HepG2 (cell line): Measurements from ENCODE around the gene KRT17. TPM values are rescaled to one million over a fixed set of nuclear protein-coding genes. Genes with fewer than 3 reads are reported as not detected.
A peak's percentile ranks its signal among the peaks of the same experiment; 100 is the strongest.

Source experiments
- BCL6 ChIP-seq: IDR thresholded peaks from 2 replicates; pipeline ENCODE4 v1.6.1; 2016; ENCODE audit warnings: missing genetic modification reagents, missing compliant biosample characterization
- FOXK1 ChIP-seq: sonication (generic); formaldehyde crosslinking; IDR thresholded peaks from 2 replicates; pipeline ENCODE4 v1.4.0; 2020; ENCODE audit warnings: low read depth, missing genetic modification reagents, borderline replicate concordance
- KDM6A ChIP-seq: IDR thresholded peaks from 2 replicates; pipeline ENCODE4 v1.6.1; 2016; ENCODE audit warnings: low read depth
- MXD4 ChIP-seq: IDR thresholded peaks from 2 replicates; pipeline ENCODE4 v1.6.1; 2016; ENCODE audit warnings: mild to moderate bottlenecking, missing biosample characterization, missing genetic modification reagents
- NFE2L1 ChIP-seq: sonication (generic); formaldehyde crosslinking; IDR thresholded peaks from 2 replicates; pipeline ENCODE4 v1.4.0; 2020; ENCODE audit warnings: missing genetic modification reagents, mild to moderate bottlenecking, borderline replicate concordance
- NPAS2 ChIP-seq: sonication (generic); formaldehyde crosslinking; IDR thresholded peaks from 2 replicates; pipeline ENCODE4 v1.8.0; 2022; ENCODE audit warnings: mild to moderate bottlenecking, missing genetic modification reagents, borderline replicate concordance
- PHF21A ChIP-seq: sonication (generic); formaldehyde crosslinking; IDR thresholded peaks from 2 replicates; pipeline ENCODE4 v1.5.0; 2020; ENCODE audit warnings: mild to moderate bottlenecking, missing genetic modification reagents
- RXRA ChIP-seq: sonication (generic); formaldehyde crosslinking; IDR thresholded peaks from 2 replicates; pipeline ENCODE4 v1.5.1; 2020; ENCODE audit warnings: missing genetic modification reagents
- TSC22D2 ChIP-seq: sonication (generic); formaldehyde crosslinking; IDR thresholded peaks from 2 replicates; pipeline ENCODE4 v1.5.1; 2020; ENCODE audit warnings: missing genetic modification reagents, mild to moderate bottlenecking, borderline replicate concordance
- YY1 ChIP-seq: IDR thresholded peaks from 2 replicates; pipeline ENCODE4 v1.6.1; 2011; ENCODE audit warnings: low read length, low read depth, moderate library complexity, mild to moderate bottlenecking; ENCODE audit not compliant: insufficient read depth, insufficient replicate concordance
- ZC3H13 ChIP-seq: sonication (generic); formaldehyde crosslinking; IDR thresholded peaks from 2 replicates; pipeline ENCODE4 v1.8.1; 2023; ENCODE audit warnings: mild to moderate bottlenecking, missing genetic modification reagents, moderate library complexity
- ZNF841 ChIP-seq: sonication (generic); formaldehyde crosslinking; IDR thresholded peaks from 2 replicates; pipeline ENCODE4 v1.8.1; 2023; ENCODE audit warnings: missing genetic modification reagents, borderline replicate concordance
- polyA plus RNA-seq, 8 experiments: library from polyadenylated mRNA; depleted of rRNA in 3 of 8; stranded (reverse) in 7 of 8; unstranded in 1 of 8; fragments of >200 nt; fragmentation: Illumina TruSeq in 4 of 8; extraction: Trizol in 4 of 8; gene quantifications; 2 replicates each; pipeline versions ENCODE4 v1.2.1 to v1.2.3, GENCODE V29; 2011 to 2016; ENCODE audit warnings: low read depth in 4 of 8, missing spikeins in 1 of 8, mixed read lengths in 1 of 8; ENCODE audit not compliant: insufficient read depth in 1 of 8
- total RNA-seq, 5 experiments: library from RNA; depleted of rRNA; stranded (reverse); fragments of >200 nt; fragmentation: Illumina TruSeq; extraction: Trizol; gene quantifications; 2 replicates each; pipeline ENCODE4 v1.2.3, GENCODE V29; 2016; ENCODE audit warnings: low read depth in 1 of 5
- TF ChIP-seq, protein P1 (sequence below): sonication (generic); formaldehyde crosslinking; IDR thresholded peaks from 2 replicates; pipeline ENCODE4 v1.4.0; 2020; ENCODE audit warnings: missing genetic modification reagents
- TF ChIP-seq, protein P2 (sequence below): sonication (generic); formaldehyde crosslinking; IDR thresholded peaks from 2 replicates; pipeline ENCODE4 v1.4.0; 2020; ENCODE audit warnings: missing genetic modification reagents
- TF ChIP-seq, protein P3 (sequence below): sonication (generic); formaldehyde crosslinking; IDR thresholded peaks from 2 replicates; pipeline ENCODE4 v1.8.0; 2023; ENCODE audit warnings: mild to moderate bottlenecking, missing genetic modification reagents
- TF ChIP-seq, protein P4 (sequence below): sonication (generic); formaldehyde crosslinking; IDR thresholded peaks from 2 replicates; pipeline ENCODE4 v1.8.1; 2023; ENCODE audit warnings: mild to moderate bottlenecking, moderate library complexity, missing genetic modification reagents
- TF ChIP-seq, protein P5 (sequence below): sonication (generic); formaldehyde crosslinking; IDR thresholded peaks from 2 replicates; pipeline ENCODE4 v1.9.0; 2022; ENCODE audit warnings: missing genetic modification reagents, mild to moderate bottlenecking, borderline replicate concordance
- TF ChIP-seq, protein P6 (sequence below): IDR thresholded peaks from 2 replicates; pipeline ENCODE4 v1.6.1; 2016; ENCODE audit warnings: mild to moderate bottlenecking
- TF ChIP-seq, protein P7 (sequence below): IDR thresholded peaks from 2 replicates; pipeline ENCODE4 v1.6.1; 2016; ENCODE audit warnings: control low read depth

The KRT17 gene
- total and polyA plus RNA-seq, 2 of the 13 experiments (the other 11 are each of a cell fraction or from before 2014, with no cell fraction given), result 0.38 to 0.82 TPM

DNA sequence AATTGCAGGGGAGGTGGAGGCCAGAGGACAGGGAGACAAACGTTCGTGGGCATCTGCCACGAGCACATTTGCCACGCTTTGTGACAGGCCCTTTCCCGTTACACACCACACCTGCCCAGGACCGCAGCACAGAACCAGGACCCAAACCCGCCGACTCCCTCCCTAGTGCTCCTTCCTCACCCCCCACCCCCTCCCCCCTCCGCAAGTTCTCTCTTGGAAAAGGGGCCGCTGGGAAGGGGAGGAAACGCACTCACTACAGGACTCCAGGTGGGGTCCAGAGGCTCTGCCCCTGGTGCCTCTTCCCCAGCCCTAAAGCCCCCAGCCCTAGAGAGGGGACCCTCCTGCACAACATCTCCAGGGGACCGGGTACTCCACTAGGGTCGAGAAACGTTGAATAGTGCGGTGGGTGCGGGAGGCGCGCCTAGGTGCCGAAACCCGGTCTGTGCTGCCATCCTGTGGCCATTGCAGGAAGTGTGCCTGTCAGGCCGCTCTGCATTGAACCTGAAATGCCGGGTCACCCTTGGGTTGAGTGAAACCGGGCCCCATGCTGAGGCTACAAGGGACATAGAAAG lies 42.4 kb upstream of the KRT17 start (continued):
- TF ChIP-seq PHF21A (CRISPR knock-in tag), result peak; percentile 41; the same call in 1 of the 2 replicates
- no peak for TF ChIP-seq BCL6 (CRISPR knock-in tag)
- peak; percentile 59; the same call in 1 of the 2 replicates for TF ChIP-seq TSC22D2
- TF ChIP-seq MXD4, result 0 out of 2 replicates have a peak, but pooled peaks have one; percentile 44
- TF ChIP-seq ZNF841 (CRISPR knock-in tag), result no peak
- TF ChIP-seq, protein P1, sequence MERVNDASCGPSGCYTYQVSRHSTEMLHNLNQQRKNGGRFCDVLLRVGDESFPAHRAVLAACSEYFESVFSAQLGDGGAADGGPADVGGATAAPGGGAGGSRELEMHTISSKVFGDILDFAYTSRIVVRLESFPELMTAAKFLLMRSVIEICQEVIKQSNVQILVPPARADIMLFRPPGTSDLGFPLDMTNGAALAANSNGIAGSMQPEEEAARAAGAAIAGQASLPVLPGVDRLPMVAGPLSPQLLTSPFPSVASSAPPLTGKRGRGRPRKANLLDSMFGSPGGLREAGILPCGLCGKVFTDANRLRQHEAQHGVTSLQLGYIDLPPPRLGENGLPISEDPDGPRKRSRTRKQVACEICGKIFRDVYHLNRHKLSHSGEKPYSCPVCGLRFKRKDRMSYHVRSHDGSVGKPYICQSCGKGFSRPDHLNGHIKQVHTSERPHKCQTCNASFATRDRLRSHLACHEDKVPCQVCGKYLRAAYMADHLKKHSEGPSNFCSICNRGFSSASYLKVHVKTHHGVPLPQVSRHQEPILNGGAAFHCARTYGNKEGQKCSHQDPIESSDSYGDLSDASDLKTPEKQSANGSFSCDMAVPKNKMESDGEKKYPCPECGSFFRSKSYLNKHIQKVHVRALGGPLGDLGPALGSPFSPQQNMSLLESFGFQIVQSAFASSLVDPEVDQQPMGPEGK (CRISPR knock-in tag), result peak; percentile 77
- TF ChIP-seq, protein P2, sequence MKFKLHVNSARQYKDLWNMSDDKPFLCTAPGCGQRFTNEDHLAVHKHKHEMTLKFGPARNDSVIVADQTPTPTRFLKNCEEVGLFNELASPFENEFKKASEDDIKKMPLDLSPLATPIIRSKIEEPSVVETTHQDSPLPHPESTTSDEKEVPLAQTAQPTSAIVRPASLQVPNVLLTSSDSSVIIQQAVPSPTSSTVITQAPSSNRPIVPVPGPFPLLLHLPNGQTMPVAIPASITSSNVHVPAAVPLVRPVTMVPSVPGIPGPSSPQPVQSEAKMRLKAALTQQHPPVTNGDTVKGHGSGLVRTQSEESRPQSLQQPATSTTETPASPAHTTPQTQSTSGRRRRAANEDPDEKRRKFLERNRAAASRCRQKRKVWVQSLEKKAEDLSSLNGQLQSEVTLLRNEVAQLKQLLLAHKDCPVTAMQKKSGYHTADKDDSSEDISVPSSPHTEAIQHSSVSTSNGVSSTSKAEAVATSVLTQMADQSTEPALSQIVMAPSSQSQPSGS (CRISPR knock-in tag), result peak; percentile 65; the same call in 1 of the 2 replicates
- TF ChIP-seq, protein P3, sequence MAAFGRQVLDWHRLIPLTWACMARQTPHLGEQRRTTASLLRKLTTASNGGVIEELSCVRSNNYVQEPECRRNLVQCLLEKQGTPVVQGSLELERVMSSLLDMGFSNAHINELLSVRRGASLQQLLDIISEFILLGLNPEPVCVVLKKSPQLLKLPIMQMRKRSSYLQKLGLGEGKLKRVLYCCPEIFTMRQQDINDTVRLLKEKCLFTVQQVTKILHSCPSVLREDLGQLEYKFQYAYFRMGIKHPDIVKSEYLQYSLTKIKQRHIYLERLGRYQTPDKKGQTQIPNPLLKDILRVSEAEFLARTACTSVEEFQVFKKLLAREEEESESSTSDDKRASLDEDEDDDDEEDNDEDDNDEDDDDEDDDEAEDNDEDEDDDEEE, result 0 out of 2 replicates have a peak, but pooled peaks have one; percentile 42
- TF ChIP-seq, protein P4, sequence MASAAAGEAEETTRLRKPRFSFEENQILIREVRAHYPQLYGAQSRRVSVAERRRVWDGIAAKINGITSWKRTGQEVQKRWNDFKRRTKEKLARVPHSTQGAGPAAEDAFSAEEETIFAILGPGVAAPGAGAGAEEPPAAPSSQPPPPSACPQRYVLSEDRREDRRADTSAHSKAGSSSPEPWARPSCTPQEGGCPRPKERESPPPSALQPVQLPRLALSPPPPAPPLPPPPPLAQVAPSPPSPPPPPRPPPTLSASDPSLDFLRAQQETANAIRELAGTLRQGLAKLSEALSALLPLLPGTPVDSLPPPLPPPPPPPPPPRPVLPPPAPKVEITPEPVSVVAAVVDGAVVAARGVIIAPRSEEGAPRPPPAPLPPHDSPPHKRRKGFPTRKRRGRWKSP (CRISPR knock-in tag), result no peak
- TF ChIP-seq, protein P5, sequence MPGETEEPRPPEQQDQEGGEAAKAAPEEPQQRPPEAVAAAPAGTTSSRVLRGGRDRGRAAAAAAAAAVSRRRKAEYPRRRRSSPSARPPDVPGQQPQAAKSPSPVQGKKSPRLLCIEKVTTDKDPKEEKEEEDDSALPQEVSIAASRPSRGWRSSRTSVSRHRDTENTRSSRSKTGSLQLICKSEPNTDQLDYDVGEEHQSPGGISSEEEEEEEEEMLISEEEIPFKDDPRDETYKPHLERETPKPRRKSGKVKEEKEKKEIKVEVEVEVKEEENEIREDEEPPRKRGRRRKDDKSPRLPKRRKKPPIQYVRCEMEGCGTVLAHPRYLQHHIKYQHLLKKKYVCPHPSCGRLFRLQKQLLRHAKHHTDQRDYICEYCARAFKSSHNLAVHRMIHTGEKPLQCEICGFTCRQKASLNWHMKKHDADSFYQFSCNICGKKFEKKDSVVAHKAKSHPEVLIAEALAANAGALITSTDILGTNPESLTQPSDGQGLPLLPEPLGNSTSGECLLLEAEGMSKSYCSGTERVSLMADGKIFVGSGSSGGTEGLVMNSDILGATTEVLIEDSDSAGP (CRISPR knock-in tag), result peak; percentile 79; the same call in 1 of the 2 replicates
- no peak for TF ChIP-seq KDM6A (CRISPR knock-in tag)
- TF ChIP-seq NFE2L1 (CRISPR knock-in tag), result no peak
- peak; percentile 77 for TF ChIP-seq RXRA (CRISPR knock-in tag)
- TF ChIP-seq, protein P6, sequence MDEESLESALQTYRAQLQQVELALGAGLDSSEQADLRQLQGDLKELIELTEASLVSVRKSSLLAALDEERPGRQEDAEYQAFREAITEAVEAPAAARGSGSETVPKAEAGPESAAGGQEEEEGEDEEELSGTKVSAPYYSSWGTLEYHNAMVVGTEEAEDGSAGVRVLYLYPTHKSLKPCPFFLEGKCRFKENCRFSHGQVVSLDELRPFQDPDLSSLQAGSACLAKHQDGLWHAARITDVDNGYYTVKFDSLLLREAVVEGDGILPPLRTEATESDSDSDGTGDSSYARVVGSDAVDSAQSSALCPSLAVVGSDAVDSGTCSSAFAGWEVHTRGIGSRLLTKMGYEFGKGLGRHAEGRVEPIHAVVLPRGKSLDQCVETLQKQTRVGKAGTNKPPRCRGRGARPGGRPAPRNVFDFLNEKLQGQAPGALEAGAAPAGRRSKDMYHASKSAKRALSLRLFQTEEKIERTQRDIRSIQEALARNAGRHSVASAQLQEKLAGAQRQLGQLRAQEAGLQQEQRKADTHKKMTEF, result peak; percentile 53; the same call in 1 of the 2 replicates
- TF ChIP-seq, protein P7, sequence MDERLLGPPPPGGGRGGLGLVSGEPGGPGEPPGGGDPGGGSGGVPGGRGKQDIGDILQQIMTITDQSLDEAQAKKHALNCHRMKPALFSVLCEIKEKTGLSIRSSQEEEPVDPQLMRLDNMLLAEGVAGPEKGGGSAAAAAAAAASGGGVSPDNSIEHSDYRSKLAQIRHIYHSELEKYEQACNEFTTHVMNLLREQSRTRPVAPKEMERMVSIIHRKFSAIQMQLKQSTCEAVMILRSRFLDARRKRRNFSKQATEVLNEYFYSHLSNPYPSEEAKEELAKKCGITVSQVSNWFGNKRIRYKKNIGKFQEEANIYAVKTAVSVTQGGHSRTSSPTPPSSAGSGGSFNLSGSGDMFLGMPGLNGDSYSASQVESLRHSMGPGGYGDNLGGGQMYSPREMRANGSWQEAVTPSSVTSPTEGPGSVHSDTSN, result 0 out of 2 replicates have a peak, but pooled peaks have one; percentile 24
- peak; percentile 24 for TF ChIP-seq YY1
- TF ChIP-seq ZC3H13 (CRISPR knock-in tag), result no peak
- TF ChIP-seq NPAS2 (CRISPR knock-in tag), result no peak
- peak; percentile 49; the same call in 1 of the 2 replicates for TF ChIP-seq FOXK1 (CRISPR knock-in tag)
